Measurements from ENCODE around the gene KRT73.

DNA sequence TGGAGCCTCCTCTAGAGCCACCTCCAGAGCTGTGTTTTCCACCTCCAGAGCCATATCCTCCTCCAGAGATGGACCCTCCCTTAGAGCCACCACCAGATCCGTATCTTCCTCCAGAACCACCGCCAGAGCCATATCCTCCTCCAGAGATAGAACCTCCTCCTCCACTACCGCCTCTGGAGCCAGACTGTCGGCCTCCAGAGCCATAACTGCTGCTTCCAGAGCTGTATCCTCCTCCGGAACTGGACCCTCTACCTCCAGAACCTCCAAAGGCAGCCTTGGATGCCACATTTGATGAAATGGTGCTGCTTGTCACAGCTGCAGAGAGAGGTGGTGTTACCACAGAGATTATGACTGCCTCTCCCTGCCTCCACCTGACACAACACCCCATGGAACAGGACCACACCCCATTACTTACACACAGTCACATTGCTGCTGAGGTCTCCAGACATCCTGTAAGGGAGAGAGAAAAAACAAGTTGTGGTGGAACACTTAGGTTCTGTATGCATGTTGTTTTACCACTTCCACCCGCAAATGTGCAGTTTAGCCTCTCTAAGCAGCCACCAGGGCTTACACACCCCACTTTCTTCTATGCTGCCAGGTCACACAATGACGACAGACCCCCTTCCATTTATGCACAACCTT is 26.9 kb upstream of the KRT73 start:
- TF ChIP-seq, protein P1, sequence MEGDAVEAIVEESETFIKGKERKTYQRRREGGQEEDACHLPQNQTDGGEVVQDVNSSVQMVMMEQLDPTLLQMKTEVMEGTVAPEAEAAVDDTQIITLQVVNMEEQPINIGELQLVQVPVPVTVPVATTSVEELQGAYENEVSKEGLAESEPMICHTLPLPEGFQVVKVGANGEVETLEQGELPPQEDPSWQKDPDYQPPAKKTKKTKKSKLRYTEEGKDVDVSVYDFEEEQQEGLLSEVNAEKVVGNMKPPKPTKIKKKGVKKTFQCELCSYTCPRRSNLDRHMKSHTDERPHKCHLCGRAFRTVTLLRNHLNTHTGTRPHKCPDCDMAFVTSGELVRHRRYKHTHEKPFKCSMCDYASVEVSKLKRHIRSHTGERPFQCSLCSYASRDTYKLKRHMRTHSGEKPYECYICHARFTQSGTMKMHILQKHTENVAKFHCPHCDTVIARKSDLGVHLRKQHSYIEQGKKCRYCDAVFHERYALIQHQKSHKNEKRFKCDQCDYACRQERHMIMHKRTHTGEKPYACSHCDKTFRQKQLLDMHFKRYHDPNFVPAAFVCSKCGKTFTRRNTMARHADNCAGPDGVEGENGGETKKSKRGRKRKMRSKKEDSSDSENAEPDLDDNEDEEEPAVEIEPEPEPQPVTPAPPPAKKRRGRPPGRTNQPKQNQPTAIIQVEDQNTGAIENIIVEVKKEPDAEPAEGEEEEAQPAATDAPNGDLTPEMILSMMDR (conservative IDR thresholded peaks at IDR 0.05; ENCODE audit: low read length), result no peak
- no peak for TF ChIP-seq EZH2phosphoT487 (IDR thresholded peaks at IDR 0.05; ENCODE audit: borderline replicate concordance)

Measured in Loucy (cell line).